ENCODE results near the gene CHGA.
A peak's percentile ranks its signal among the peaks of the same experiment; 100 is the strongest.

Gene CHGA, protein sequence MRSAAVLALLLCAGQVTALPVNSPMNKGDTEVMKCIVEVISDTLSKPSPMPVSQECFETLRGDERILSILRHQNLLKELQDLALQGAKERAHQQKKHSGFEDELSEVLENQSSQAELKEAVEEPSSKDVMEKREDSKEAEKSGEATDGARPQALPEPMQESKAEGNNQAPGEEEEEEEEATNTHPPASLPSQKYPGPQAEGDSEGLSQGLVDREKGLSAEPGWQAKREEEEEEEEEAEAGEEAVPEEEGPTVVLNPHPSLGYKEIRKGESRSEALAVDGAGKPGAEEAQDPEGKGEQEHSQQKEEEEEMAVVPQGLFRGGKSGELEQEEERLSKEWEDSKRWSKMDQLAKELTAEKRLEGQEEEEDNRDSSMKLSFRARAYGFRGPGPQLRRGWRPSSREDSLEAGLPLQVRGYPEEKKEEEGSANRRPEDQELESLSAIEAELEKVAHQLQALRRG

DNA sequence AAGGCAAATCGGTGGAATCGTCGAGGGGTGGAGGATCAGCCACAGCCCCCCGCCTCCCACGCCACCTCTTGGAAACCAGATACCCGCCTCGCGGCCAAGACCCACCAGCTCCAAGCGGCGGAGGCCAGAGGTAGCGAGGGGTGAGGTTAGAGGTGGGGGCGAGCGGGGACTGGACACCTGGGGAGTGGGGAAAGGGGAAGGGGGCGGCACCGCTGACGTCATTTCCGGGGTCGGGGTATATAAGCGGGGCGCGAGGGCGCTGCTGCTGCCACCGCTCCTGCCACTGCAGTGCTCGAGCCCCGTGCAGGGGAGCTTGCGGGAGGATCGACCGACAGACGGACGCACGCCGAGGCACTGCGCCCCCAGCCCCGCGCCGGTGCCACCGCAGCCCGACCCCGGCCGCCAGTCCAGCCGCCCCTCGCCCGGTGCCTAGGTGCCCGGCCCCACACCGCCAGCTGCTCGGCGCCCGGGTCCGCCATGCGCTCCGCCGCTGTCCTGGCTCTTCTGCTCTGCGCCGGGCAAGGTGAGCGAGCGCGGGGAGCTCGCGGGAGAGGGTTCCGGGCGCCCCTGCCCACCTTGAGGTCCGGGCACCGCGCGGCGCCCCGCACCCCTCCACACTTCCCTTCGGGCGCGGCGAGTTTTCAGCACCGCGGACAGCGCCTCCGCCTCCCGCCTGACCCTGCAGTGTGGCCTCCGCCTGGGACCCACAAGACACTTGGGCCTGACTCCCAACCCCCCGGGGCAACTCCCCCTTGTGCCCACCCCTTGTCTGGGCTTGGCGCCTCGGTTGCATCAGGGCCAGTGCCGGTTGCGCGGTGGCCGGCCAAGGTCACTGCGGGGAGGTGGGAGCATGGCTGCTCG, at the start of gene CHGA:
Gene CHGA, plus strand, starts transcription at position 268 of the 861 bp plus-strand sequence. Its CDS starts 210 bp downstream, at position 478.
- DNase-seq = no peak

- DNase-seq = no peak
Measured at GRCh38 chr14:92874962-92875661, 47.8 kb upstream of the CHGA start.

GRCh38 chr14:92877757-92878431, 45.1 kb upstream of the CHGA start:
- DNase-seq = no peak

- DNase-seq = no peak
Measured at GRCh38 chr14:92880351-92880750, 42.6 kb upstream of the CHGA start.

DNA sequence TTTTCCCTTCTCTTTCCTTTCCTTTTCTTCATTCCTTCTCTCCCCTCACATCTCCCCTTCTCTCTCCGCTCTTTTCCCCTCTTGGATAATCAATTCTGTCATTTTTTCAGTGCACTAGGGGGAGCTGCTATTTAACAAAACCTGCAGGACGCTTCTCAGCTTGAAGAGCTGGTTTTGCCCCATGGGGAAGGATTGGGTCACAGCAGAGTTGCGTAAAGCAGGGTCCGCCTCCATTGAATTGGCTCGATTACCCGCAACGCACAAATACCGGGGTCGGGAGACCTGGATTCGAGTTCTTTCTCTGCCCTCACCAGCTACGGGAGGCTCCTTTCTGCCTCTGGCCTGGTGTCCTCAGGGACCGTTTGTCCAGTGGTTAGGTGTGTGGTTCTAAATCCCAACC, 42.1 kb upstream of the CHGA start:
- DNase-seq = no peak

GRCh38 chr14:92883066-92883465, 39.9 kb upstream of the CHGA start:
- DNase-seq = no peak

DNA sequence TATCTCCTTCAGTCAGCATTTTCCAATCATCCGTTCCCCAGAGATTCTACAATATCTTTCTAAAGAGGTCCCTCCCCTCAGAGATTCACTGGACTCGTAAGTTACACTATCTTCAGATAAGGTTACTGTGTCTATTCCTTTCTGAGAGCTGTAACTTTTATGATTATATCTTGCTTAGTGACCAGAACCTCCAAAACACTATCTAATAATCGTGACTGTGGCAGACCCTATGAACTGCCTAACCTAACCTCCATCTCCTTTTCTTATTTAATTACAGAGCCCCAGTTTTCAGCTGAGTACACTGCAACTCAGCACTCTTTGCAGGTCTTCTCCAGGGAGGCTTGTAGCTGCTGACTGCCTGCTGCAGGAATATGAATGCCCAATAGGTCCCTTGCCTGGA, 38.5 kb upstream of the CHGA start:
- DNase-seq = no peak

DNA sequence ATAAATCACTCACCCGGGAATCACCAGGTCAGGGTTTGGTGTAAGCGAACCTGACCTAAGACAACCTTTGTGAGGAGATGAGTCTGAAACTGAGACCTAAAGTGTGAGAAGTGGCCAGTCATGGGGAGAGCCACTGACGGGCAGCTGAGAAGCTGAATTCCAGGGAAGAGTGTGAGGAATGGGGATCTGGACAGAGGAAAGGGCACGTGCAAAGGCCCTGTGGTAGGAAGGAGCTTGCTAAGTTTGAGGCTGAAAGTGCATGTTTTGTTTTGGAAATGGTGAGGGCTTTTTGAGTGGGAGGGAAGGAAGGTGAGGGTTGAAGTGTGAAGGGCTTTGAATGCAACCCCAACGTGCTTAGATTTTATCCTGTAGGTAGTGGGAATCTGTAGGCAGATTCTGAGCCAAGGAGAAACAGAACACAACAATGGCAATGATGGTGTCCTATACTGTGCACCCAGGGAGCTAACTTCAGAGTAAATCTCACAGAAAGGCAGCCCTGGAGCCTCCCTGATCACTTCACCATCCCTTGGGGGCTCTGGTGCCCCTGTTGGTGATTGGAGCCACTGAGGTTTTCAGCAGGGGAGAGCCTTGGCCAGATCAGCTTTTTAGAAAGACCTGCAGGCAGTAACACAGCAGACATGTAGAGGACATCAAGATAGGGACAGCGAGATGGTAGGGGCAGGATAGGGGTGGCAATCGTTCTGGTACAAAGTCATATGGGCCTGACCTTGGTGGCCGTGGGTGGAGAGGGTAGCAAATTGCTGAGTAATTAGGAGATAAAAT, 37.5 kb upstream of the CHGA start:
- no peak for DNase-seq

DNA sequence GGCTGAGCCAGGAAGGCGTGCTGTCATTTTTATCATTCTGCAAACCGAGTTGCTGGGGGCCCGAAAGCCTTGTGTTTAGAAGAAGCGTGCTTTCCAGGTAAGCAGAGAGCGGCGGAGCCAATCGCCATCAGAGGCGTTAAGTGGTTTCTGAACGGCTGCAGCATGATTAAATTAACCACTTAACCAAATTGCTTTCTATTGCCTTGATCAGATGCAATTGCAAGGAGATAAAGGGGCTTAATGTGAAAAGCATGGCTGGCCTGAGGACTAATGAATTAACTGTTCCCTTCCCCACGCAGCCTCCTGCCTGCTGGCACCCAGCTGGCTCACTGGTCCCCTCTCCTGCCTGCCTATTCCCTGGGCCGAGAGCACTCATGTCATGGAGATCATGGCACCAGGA, 36.6 kb upstream of the CHGA start:
- DNase-seq = no peak

GRCh38 chr14:92887157-92887556, 35.8 kb upstream of the CHGA start:
- DNase-seq = no peak

DNA sequence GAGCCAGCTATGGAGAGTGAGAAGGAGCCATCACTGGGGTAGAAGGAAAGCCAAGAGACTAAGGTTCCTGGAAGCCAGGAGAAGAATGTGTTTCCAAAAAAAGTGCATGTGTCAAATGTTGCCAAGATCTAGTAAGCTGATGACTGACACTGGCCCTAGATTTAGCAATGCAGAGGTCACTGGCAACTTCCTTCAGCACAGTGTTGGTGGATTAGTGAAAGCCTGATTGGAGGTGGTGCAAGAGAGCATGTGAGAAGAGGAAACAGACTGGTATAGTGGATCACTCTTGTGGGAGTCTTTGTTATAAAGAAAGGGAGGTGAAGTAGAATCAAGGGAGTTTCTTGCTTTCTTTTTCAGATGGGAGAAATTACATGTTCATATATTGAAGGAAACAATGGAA, 34.1 kb upstream of the CHGA start:
- no peak for DNase-seq

DNA sequence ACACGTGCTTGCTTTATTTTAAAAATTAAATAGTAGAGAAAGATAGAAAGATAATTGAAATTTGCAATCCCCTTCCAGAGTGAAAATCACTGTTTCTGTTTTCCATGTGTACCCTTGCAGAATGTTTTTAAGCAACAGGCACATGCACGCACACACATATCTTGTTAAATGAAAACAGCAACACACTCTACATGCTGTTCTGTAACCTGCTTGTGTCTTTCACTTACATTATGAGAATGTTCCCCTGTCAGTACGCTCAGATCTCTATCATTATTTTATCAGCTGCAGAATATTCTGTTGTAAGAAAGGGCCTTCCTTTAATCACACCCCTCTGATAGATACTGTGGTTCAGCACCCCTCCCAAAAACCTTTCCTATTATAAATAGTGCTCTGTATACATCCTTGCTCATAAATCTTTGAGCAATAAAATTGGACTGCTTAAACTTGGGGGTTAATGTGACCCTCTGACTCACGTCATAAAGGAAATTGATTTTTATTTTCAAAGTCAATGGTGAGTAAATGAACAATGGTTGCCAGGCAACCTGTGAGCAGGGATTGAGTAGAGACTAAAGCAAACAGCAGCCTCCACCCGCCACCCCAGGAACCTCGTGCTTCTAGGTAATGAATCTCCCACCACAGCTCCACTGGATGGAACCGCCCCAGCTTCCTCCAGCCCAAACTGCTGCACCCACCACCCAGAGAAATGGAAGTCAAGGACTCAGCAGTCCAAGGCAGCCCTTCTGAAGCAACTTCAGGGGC, 31.9 kb upstream of the CHGA start:
- peak; percentile 17 for DNase-seq

DNA sequence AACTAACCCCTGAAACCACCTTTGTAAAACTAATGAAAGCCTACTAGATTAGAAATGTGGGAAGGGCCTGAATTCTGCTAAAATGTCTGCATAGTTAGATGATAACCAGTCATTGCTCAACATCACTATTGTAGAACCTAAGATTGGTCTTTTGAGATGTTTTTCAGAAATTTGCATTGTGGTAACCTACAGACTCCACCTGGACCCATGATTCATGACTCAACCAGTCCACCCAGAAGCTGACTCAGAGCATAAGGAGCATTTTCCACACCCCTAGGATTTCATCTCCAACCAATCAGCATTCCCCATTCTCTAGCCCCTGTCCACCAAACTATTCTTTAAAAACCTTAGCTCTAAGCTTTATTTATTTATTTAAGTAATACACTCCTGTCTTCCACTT, 30.4 kb upstream of the CHGA start:
- DNase-seq = no peak

DNA sequence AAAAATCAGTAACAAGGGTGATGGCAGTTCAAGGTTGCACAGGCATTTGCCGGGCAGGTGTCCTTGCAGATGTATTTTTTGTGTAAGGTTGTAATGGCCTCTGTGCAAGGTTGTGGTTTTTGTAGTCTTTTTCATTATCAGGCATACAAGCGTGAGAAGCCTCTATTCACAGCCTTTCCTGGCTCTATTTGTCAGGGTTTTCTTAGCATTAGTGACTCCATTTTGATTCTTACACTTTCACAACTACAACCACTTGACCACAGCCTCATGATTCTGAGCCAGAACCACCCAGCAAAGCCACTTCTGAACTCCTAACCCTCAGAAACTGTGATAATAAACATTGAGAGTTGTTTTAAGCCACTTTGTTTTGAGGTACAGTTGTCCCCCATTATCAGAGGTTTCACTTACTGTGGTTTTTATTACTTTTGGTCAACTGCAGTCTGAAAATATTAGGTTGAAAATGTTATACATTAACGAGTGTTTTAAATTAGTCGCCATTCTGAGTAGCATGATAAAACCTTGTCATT, 27.5 kb upstream of the CHGA start:
- DNase-seq = no peak

DNA sequence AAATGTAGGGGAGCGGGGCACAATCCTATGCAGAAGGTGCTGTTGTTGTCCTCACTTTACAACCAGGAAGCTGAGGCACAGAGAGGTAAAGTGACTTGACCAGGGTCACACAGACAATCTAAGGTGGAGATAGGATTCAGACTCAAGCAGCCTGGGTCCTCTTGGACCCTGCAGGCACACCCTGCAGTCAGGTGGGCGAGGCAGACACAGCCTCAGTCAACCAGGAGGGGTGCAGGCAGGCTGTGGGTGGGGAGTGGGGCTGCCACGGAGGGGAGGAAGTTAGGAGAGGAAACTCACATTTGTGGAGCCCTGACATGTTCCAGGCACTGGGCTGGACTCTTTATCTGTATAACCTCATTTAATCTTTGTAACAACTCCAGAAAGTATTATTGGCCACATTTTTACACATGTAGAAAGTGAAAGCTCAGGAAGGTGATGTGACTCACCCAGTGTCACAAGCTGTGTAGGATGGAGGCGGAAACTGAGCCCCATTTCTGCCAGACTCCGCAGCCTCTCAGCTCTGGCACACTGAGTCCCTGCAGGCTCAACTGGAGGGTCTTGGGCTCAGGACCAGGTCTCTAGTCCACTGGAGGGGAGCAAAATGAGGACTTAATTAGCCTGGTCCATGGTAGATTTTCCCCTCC, 24.9 kb upstream of the CHGA start:
- no peak for DNase-seq

DNA sequence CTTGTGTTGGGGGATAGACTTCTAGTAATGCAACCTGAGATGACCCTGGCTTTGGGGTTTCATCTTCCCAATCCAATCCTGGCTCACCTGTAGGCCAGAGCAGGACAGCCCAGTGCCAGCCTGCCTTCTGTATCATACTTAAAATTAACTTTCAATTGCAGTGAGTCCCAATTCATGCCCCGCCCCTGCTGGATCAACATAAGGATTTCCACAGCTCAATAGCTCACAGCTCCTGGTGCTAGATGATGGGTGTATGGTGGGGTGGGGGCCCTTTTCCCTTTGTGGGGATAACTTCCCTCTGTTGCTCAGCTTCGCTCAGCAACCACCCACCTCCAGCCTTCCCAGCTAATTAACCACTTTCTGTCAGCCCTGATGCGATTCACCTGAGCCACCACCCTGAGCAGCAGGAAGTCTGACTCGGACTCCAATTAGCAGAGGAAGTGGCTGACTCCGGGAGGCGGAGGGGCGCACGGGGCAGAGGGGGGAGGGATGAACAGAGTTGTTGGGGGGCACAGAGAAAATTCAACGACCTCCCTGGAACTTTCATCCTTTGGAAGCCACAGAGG, 24.3 kb upstream of the CHGA start:
- DNase-seq = no peak

- no peak for DNase-seq
Measured at GRCh38 chr14:92900660-92901059, 22.3 kb upstream of the CHGA start.

DNA sequence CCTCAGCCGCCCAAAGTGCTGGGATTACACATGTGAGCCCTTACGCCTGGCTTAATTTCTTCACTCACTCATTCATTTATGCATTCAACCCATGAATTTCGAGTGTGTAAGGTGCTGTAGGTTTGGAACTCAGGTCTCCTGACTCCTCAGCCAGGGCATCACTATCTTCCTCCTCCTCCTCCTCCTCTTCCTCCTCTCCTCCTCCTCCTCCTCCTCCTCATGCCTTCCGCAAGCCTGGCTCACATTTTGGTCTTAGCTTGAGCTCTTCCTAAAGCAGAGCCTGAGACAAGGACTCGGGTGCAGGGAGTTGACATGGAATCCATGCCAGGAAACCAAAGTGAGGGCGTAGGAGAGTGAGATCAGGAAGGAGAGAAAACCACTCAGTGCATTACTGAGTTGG, 20.8 kb upstream of the CHGA start:
- DNase-seq = no peak

DNA sequence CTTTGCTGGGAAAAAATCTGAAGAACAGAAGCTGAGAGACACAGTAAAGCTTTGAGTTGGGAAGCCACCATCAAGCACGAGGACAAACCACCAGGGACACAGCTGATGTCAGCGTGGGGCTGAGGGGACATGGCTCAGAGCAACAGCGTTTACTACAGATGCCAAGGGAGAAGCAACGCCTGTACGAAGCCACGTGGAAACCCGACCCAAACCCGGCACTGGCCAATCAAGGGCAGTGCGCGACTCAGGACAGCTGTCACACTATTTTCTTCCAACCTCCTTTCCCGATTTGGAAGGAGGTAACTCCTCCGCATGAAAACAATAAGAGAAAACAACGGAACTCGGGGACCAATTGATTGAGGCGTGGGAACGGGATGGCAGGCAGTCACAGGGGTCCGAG, 20.2 kb upstream of the CHGA start:
- no peak for DNase-seq

DNA sequence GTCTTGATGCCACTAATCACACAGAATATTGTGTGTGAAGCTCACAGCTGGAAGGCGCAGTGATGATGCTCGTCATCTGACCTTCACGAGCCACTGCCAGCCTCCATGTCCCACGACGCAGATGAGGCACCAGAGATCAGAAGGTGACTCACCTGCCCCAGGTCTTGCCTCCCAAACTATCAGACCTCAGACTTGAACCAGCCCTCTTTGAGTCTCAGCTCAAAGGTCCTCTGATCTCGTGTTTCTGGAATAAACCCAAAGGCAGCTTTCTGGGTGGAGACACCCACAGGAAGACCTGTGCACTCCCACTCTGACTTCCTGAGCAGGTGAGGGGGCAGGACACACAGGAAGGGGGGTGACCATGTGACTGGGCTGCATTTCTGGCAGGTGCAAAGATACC, 19.6 kb upstream of the CHGA start:
- DNase-seq = no peak
